Stimulated activated CD8-positive, alpha-beta memory T cell treated with anti-CD3 and anti-CD28 coated beads, Interleukin-15, amount 100 ng/mL, for 48 hours (primary cell): ENCODE data around the gene HNMT.
"Not testable (repeated sequence)": the region's sequence is repeated elsewhere in the genome, so short reads cannot be mapped to it uniquely, and the experiment has no call there.

Experiments used
- DNase-seq, 2 donors: peaks; one replicate each; pipeline ENCODE4 v3.0.0-alpha.2; 2020; ENCODE audit warnings: low read depth in 2 of 2

Gene HNMT

DNA sequence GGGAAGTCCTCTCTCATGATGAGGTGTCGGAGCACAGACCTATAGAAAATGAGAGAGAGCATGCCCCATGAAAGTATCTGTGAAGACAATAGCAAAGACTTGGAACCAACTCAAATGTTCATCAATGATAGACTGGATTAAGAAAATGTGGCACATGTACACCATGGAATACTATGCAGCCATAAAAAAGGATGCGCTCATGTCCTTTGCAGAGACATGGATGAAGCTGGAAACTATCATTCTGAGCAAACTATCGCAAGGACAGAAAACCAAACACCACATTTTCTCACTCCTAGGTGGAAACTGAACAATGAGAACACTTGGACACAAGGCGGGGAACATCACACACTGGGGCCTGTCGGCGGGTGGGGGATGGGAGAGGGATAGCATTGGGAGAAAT, 79.3 kb downstream of the HNMT start:
- not testable (repeated sequence) for DNase-seq

DNA sequence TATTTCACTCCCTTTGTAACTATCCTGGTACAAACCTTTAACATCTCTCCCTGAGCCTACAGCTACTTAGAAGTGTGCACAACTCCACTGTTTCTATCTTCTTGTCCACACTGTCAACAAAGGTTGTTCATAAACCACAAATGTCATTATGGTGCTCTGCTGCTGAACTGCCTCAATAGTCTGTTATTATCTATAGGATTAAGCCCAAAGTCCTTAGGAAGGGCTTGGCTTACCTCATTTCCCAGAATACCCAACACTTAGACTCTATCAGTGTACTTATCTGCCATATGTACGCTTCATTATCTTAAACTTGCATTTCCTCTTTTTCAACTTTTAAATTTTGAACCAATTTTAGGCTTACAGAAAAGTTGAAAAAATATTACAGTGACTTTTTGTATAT, 94.2 kb downstream of the HNMT start:
- DNase-seq: no peak

DNA sequence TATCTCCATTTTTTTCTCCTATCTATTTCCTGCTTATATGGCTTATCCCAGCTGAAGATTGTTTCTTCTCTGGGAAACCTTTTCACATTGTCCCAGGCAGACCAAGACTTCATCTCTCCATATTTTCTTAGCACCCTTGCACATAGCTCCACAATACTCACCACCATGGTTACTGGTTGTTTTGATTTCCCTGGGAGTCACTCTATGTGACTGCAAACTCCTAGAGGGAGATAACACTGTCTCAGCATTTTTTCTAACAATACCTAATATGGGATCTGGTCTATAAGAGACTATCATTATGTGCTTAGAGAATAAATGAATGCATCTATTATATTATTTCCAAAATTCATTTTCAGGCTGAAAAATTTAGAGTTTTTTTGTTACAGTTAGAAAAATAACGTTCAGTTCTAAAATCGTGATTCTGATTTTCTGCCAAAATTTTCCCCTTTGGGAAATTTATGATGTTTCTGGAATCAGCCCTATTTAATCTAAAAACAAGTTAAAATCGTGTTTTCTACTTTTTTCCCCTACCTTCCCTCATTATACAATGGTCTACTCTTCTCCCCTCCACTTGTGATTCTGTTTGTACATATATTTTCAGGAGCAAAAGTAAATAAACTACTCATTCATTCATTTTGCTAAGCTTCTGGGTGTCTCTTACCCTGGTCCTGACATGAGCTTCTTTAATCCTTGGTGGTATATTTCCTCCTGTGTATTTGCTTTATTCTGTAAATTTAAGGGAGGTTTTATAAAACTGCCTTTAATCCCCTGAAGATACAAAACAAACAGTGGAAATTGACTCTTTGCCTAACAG, 95.4 kb downstream of the HNMT start:
- no peak for DNase-seq

DNA sequence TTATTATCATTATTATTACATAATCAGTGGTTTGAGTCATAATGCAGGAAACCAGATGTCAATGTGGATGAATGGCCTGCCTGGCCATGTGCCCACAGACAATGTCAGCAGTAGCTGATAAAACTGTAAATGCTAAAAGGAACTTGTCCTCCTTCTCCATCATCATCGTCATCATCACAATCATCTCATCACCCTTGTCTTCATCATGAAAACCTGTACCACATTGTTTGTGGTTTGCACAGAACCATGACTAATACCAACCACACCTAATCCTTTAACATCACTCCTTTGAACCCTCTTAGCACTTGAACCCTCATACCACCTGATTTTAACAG, 96.0 kb downstream of the HNMT start:
- DNase-seq: no peak

DNA sequence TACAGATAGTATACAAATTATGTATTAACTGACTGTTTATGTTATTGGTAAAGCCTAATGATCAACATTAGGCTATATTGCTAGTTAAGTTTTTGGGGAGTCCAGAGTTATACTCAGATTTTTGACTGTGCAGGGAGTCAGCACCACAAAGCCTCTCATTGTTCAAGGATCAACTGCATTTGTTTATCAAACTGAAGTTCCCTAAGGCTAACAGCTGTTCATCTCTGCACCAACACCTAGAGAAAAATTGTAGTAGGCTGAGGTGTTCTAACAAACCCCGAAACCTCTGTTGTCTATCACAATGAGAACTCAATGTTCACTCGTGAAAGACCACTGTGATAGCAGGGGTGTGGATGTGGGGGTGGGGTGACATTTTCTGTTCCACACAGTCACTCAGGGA, 97.7 kb downstream of the HNMT start:
- no peak for DNase-seq

DNA sequence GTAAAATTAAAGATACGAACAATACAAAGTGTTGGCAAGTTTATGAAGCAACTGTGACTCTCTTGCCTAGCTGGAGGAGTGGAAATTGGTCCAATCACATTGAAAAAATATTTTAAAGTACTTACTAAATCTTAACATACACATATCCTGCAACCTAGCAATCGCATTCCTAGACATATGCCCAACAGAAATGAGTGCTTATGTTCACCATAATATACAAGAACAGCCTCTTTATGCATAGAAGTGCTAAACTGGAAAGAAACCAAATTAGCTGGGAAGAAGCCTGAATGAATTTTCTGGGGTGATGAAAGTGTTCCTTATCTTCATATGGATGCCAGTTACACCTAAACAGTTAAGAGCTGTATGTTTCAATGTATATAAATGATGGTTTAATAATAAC, 98.9 kb downstream of the HNMT start:
- DNase-seq: no peak
